Endothelial cell of umbilical vein (primary cell): ENCODE results near the gene MT1HL1. TPM values are rescaled to one million over a fixed set of nuclear protein-coding genes. Genes with fewer than 3 reads are reported as not detected.

Experiments used
- BruUV-seq: library from RNA; stranded (reverse); fragments of 400-500 nt; replicated peaks from 2 replicates; lab custom pipeline; 2021; lab: Mats Ljungman, UMichigan
- CTCF ChIA-PET: fragments of 300-600, 350-600 bp; sonication (Branson Sonifier 250); formaldehyde crosslinking; loops from one replicate; lab custom pipeline; 2021; ENCODE audit warnings: antibody characterized with exemption, inconsistent platforms; lab: Charles Lee
- POLR2A ChIA-PET: fragments of 300-600, 350-600 bp; sonication (Branson Sonifier 250); formaldehyde crosslinking; loops from one replicate; lab custom pipeline; 2021; ENCODE audit warnings: antibody characterized with exemption, inconsistent platforms; lab: Charles Lee
- DNase-seq: peaks from one replicate; pipeline ENCODE4 v3.0.0-alpha.2; 2011; ENCODE audit warnings: low read depth, low spot score
- FAIRE-seq: peaks from 2 replicates; lab custom pipeline; 2011; peaks lifted over from hg19 to GRCh38; lab: Jason Lieb, UNC
- H2AFZ ChIP-seq: 2 replicates; pipeline ENCODE4 v1.6.0; 2012; ENCODE audit warnings: low read depth, low read length, control low read depth, inconsistent platforms
- H3K27ac ChIP-seq: 2 replicates; pipeline ENCODE4 v1.5.1; 2011; ENCODE audit warnings: low read depth, mild to moderate bottlenecking, control low read depth, low read length, moderate library complexity; ENCODE audit not compliant: insufficient read depth
- H3K27me3 ChIP-seq, 2 experiments: 2 replicates each; pipeline versions ENCODE4 v1.6.0 to v1.6.1; 2011; ENCODE audit warnings: low read length in 2 of 2, mixed read lengths in 1 of 2; ENCODE audit not compliant: control insufficient read depth in 2 of 2, insufficient read depth in 2 of 2
- H3K36me3 ChIP-seq, 2 experiments: 2 replicates in 1 of 2; 3 replicates in 1 of 2; pipeline ENCODE4 v1.5.1; 2011; ENCODE audit warnings: low read length in 2 of 2, mild to moderate bottlenecking in 1 of 2, moderate library complexity in 1 of 2; ENCODE audit not compliant: control insufficient read depth in 2 of 2, insufficient read depth in 2 of 2; ENCODE audit errors: extremely low read depth in 1 of 2
- H3K4me1 ChIP-seq: 3 replicates; pipeline ENCODE4 v1.5.1; 2011; ENCODE audit warnings: mild to moderate bottlenecking, low read length; ENCODE audit not compliant: control insufficient read depth, insufficient read depth; ENCODE audit errors: extremely low read depth
- H3K4me2 ChIP-seq: 2 replicates; pipeline ENCODE4 v1.6.1; 2011; ENCODE audit warnings: low read length, control low read depth, mixed read lengths; ENCODE audit not compliant: insufficient read depth
- H3K4me3 ChIP-seq, 3 experiments: fragments of 200-600 bp in 1 of 3; sonication (generic), shearing (Covaris generic) in 1 of 3; replicated peaks in 1 of 3; 2 replicates each; pipeline ENCODE4 v1.5.1; 2011 to 2016; ENCODE audit warnings: control low read depth in 3 of 3, low read length in 3 of 3, mild to moderate bottlenecking in 2 of 3, inconsistent platforms in 1 of 3, low read depth in 1 of 3, moderate library complexity in 1 of 3; ENCODE audit not compliant: insufficient read depth in 1 of 3
- H3K79me2 ChIP-seq: 2 replicates; pipeline ENCODE4 v1.6.0; 2012; ENCODE audit warnings: low read length, inconsistent platforms; ENCODE audit not compliant: control insufficient read depth, insufficient read depth
- H3K9ac ChIP-seq: replicated peaks from 2 replicates; pipeline ENCODE3; 2011; ENCODE audit warnings: low read length, control low read depth; ENCODE audit not compliant: insufficient read depth; ENCODE audit errors: extremely low read depth
- H3K9me1 ChIP-seq: replicated peaks from 3 replicates; pipeline ENCODE4 v1.6.0; 2011; ENCODE audit warnings: mild to moderate bottlenecking, low read length; ENCODE audit not compliant: control insufficient read depth, insufficient read depth; ENCODE audit errors: extremely low read depth
- H3K9me3 ChIP-seq: replicated peaks from 2 replicates; pipeline ENCODE4 v1.5.1; 2012; ENCODE audit warnings: low read length, inconsistent platforms; ENCODE audit not compliant: control insufficient read depth, insufficient read depth
- H4K20me1 ChIP-seq: replicated peaks from 2 replicates; pipeline ENCODE3; 2011; ENCODE audit warnings: mild to moderate bottlenecking, low read length; ENCODE audit not compliant: control insufficient read depth, insufficient read depth; ENCODE audit errors: extremely low read depth
- EZH2 ChIP-seq: IDR thresholded peaks from 2 replicates; pipeline ENCODE4 v1.6.1; 2012; ENCODE audit warnings: borderline replicate concordance, low read depth, mild to moderate bottlenecking, moderate library complexity, low read length, inconsistent platforms; ENCODE audit not compliant: severe bottlenecking
- FOS ChIP-seq: IDR thresholded peaks from 2 replicates; pipeline ENCODE4 v1.6.1; 2011; ENCODE audit warnings: mild to moderate bottlenecking, low read length, moderate library complexity, borderline replicate concordance; ENCODE audit not compliant: insufficient read depth
- GATA2 ChIP-seq: IDR thresholded peaks from 2 replicates; pipeline ENCODE4 v1.7.0; 2011; ENCODE audit warnings: low read depth, mild to moderate bottlenecking, moderate library complexity, mixed read lengths, low read length; ENCODE audit not compliant: insufficient read length, insufficient read depth
- JUN ChIP-seq: IDR thresholded peaks from 2 replicates; pipeline ENCODE4 v1.6.1; 2011; ENCODE audit warnings: borderline replicate concordance, low read depth; ENCODE audit not compliant: insufficient read length, insufficient read depth
- MYC ChIP-seq: IDR thresholded peaks from one replicate; pipeline ENCODE4 v1.6.1; 2011; ENCODE audit warnings: mild to moderate bottlenecking, low read depth, low read length
- POLR2A ChIP-seq: IDR thresholded peaks from 2 replicates; pipeline ENCODE4 v1.6.1; 2012; ENCODE audit warnings: low read depth, mild to moderate bottlenecking, control low read depth, low read length
- POLR2AphosphoS5 ChIP-seq: IDR thresholded peaks from 2 replicates; pipeline ENCODE4 v1.6.1; 2012; ENCODE audit warnings: low read depth, mild to moderate bottlenecking, control low read depth, low read length, moderate library complexity; ENCODE audit not compliant: insufficient read depth
- dilution Hi-C: fragments of 300-500 bp; cut with MboI; formaldehyde crosslinking; loops from one replicate; pipeline ENCODE4 v1.15.0; 2019; ENCODE audit warnings: low sequenced_read_pairs; ENCODE audit not compliant: extremely low pct_ligation_motif_present
- intact Hi-C: fragments of 100-400 bp; cut with micrococcal nuclease; formaldehyde crosslinking; loops from one replicate; pipeline ENCODE4 v1.10.0; 2022
- polyA plus RNA-seq, 4 experiments: library from polyadenylated mRNA; depleted of rRNA in 3 of 4; stranded (reverse) in 3 of 4; unstranded in 1 of 4; fragments of >200 nt; gene quantifications; 2 replicates each; pipeline versions ENCODE4 v1.2.1 to v1.2.3, GENCODE V29; 2011 to 2012; ENCODE audit warnings: missing spikeins in 1 of 4
- total RNA-seq: library from RNA; stranded (reverse); gene quantifications from 2 replicates; pipeline ENCODE4 v1.2.3, GENCODE V29; 2021
- TF ChIP-seq, protein P1 (sequence below), 2 donors: IDR thresholded peaks; 1 replicate in 1 of 2; 2 replicates in 1 of 2; pipeline ENCODE4 v1.5.1; 2011; ENCODE audit warnings: low read length in 2 of 2, mild to moderate bottlenecking in 2 of 2, moderate library complexity in 2 of 2, control low read depth in 1 of 2, inconsistent platforms in 1 of 2, low read depth in 1 of 2; ENCODE audit not compliant: insufficient read depth in 1 of 2; ENCODE audit errors: extremely low read depth in 1 of 2
- TF ChIP-seq, protein P2 (sequence below): IDR thresholded peaks from 2 replicates; pipeline ENCODE4 v1.6.1; 2011; ENCODE audit not compliant: insufficient read depth, insufficient read length

Gene MT1HL1
- total and polyA plus RNA-seq, 2 donors (not counting 3 experiments of a cell fraction or from before 2014, with no cell fraction given), result not detected

DNA sequence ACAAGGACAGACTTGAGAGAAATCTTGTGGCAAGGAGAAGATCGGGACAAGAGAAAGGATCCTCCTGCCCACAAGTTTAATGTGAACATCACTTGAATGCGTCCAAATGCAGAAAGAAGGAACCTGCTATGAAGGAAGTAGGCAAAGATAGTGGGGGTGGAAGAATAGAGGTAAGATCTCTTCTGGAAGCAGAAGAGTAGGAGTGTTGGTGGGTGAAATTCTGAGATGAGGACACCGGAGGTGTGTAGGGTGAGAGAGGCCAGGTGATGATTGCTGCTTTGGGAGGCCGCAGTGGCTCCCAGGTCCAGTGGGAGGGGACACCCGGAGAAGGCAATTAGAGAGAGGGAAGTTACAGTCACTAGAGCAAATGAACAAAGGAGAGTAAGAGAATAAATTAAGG, 44.6 kb upstream of the MT1HL1 start:
- Histone ChIP-seq H3K36me3 (no peaks in the 10 kb centered on the region), H3K9me1 (no peaks in the 10 kb centered on the region), H2AFZ (no peak overlapping the region), H4K20me1 (no peaks in the 10 kb centered on the region), H3K9me3 (no peaks in the 10 kb centered on the region), H3K9ac (no peak overlapping the region), H3K4me2 (no peak overlapping the region), H3K27me3 (peaks cover 0 to 4% of the 10 kb centered on the region in 2 experiments), H3K4me1 (no peaks in the 10 kb centered on the region), H3K79me2 (no peaks in the 10 kb centered on the region), H3K27ac (no peak overlapping the region), H3K4me3 (no peak overlapping the region)
- dilution Hi-C loops (no loop called here), intact Hi-C loops (loop anchor here (10.0 kb wide), 1 partner anchor 336 kb away; no protein-coding TSS in a partner anchor)
- TF ChIP-seq JUN (no peak), MYC (no peak), POLR2AphosphoS5 (no peak), EZH2 (no peak), GATA2 (no peak), POLR2A (no peak), FOS (no peak)
- TF ChIP-seq, protein P1, sequence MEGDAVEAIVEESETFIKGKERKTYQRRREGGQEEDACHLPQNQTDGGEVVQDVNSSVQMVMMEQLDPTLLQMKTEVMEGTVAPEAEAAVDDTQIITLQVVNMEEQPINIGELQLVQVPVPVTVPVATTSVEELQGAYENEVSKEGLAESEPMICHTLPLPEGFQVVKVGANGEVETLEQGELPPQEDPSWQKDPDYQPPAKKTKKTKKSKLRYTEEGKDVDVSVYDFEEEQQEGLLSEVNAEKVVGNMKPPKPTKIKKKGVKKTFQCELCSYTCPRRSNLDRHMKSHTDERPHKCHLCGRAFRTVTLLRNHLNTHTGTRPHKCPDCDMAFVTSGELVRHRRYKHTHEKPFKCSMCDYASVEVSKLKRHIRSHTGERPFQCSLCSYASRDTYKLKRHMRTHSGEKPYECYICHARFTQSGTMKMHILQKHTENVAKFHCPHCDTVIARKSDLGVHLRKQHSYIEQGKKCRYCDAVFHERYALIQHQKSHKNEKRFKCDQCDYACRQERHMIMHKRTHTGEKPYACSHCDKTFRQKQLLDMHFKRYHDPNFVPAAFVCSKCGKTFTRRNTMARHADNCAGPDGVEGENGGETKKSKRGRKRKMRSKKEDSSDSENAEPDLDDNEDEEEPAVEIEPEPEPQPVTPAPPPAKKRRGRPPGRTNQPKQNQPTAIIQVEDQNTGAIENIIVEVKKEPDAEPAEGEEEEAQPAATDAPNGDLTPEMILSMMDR (IDR thresholded peaks at IDR 0.05; ENCODE audit: extremely low read depth in 1 of 2, insufficient read depth in 1 of 2, low read depth in 1 of 2, low read length in 2 of 2), result no peak
- TF ChIP-seq, protein P2, sequence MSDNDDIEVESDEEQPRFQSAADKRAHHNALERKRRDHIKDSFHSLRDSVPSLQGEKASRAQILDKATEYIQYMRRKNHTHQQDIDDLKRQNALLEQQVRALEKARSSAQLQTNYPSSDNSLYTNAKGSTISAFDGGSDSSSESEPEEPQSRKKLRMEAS, result no peak
- no peak for FAIRE-seq
- no peak for DNase-seq
- ChIA-PET POLR2A (no interaction called here), CTCF (no interaction called here)
- BruUV-seq, result no TSS peak
